ENCODE measurements around the gene STX8. TPM values are rescaled to one million over a fixed set of nuclear protein-coding genes. Genes with fewer than 3 reads are reported as not detected.

STX8 gene
- total RNA-seq, 2 donors from 2014 or later, result 66.8 to 68.8 TPM

DNA sequence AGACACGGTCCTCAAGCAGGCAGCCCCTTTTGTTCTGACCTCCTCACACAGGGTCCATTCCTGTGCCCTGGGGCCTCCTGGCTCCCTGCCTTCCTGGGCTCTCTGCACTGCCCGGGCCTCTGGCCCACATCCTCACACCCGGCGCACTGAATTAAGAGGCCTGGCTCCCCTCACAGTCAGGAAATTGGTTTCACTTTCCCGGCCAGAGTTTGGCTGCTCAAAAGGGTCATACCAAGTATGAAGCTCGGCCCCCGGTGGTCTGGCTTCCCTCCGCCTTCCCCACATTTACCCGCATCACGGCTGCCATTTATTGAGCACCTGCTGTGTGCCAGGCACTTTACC, 334.3 kb downstream of the STX8 start:
- ATAC-seq, result no peak
- no peaks in the 10 kb centered on the region for H3K36me3 Mint-ChIP-seq (ENCODE audit: low read depth)
- H3K27ac Mint-ChIP-seq, result peak overlapping the region; percentile 75
- DNase-seq, result no peak
- H3K27me3 Mint-ChIP-seq, result no peaks in the 10 kb centered on the region
- peaks cover 15% of the 10 kb centered on the region for H3K4me1 Mint-ChIP-seq
- peak overlapping the region; percentile 71 for H3K4me3 Mint-ChIP-seq
- H3K9me3 ChIP-seq (ENCODE audit: control insufficient read depth, low read length, poor library complexity, severe bottlenecking), result no peaks in the 10 kb centered on the region

DNA sequence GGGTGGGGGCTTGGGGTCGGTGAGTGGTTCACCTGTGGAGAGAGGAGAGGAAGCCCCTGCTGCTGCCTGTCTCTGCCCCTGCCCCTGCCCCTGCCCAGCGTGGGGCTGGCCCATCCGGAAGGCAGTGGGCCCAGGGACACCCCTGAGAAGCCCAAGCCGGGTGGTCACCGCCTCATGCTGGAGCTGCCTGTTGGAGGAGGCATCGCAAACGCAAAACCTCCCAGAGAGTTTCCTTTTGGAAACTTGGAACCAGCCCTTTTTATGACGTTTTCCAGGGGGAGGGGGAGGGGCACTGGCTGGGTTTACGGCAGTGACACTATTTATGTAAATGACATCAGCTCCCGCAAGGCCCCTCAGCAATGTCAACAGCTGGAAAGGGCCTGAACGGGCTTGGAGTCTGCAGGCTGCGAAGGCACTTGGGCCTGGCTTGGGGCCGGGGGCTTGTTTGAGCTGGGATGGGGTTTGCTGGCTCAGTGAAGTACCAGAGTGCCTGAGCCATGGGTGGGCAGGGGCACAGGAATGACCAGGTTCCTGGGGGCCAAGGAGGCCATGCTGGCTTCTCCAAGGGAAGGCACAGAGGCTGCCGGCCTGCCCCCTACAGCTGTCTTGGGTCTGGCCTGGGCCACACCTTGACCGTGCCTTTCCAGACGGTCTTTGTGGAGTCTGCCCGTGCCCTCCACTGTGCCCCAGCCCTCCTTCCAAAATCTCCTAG, 334.8 kb downstream of the STX8 start:
- no peak for ATAC-seq
- H3K27ac Mint-ChIP-seq, result no peak overlapping the region

DNA sequence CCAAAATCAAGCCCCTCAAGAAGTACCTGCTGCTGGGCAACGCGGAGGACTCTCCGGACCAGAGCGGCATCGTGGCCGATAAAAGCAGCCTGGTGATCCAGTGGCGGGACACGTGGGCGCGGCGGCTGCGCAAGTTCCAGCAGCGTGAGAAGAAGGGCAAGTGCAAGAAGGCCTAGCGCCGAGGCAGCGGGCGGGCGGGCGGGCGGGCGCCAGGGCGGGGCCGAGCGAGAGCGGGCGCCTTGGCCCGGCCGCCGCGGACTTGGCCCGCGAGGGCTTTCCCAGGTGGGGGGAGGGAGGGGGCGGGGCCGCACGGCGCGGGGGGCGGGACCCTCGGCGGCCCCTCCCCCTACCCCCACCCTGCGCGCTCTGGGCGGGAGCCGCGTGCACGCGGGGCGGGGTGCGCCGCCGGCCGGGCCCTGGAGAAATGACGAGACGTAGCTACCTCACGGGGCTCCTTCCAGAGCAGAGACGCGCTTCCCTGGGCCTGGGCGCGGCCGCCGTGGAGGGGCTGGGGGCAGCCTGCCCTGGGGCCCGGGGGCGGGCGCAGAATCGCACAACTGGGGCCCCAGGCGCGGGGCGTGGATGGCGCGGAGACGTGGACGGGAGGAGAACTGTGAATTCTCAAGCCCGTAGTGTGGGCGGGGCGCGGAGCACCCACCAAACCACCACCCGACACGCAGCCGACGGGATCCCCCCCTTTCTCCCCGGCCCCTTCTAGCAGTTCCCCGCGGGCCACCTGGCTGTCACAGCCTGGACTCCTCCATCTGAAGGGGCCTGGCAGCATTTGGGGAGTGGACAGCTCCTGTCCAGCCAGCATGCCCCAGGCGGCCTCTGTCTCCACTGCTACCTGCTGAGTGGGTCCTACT, 335.6 kb downstream of the STX8 start:
- Mint-ChIP-seq H3K27me3 (no peaks in the 10 kb centered on the region), H3K27ac (peak overlapping the region; percentile 54), H3K4me1 (peaks cover 12% of the 10 kb centered on the region), H3K4me3 (peak overlapping the region; percentile 84), H3K36me3 (ENCODE audit: low read depth) (no peaks in the 10 kb centered on the region)
- no peaks in the 10 kb centered on the region for H3K9me3 ChIP-seq (ENCODE audit: control insufficient read depth, low read length, poor library complexity, severe bottlenecking)
- ATAC-seq (peak; percentile 89), DNase-seq (peak; percentile 59 to 74 (median 68))

More for the DNA sequence above, 334.8 kb downstream of the STX8 start:
- H3K4me1 Mint-ChIP-seq, result peaks cover 13% of the 10 kb centered on the region
- H3K4me3 Mint-ChIP-seq, result peak overlapping the region; percentile 71
- H3K27me3 Mint-ChIP-seq, result no peaks in the 10 kb centered on the region
- H3K36me3 Mint-ChIP-seq (ENCODE audit: low read depth), result no peaks in the 10 kb centered on the region
- no peak for DNase-seq
- no peaks in the 10 kb centered on the region for H3K9me3 ChIP-seq (ENCODE audit: control insufficient read depth, low read length, poor library complexity, severe bottlenecking)

DNA sequence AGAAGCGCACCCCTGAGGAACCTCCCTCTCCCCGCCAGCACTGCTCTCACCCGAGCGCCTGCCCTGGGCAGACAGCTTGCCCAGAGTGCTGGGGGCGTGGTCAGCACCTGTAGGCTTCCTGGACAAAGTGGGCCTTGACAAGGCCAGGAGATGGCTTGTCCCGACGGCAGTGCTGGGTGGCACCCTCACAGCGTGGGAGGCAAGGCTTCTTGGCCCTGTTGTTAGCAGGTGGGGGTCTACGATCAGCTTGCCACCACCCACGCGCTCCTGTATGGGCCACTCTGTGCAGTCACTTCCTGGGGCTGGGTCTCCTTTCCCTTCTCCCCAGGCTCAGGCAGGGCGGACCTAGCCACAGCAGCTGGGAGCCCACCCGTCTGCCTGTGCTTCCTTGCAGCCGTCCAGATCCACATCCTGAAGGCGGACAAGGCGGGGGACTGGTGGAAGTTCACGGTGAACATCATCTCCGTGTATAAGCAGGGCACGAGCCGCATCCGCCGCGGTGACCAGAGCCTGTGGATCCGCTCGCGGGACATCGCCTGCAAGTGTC, 336.3 kb downstream of the STX8 start:
- H3K36me3 Mint-ChIP-seq (ENCODE audit: low read depth), result no peaks in the 10 kb centered on the region
- H3K4me3 Mint-ChIP-seq, result peak overlapping the region; percentile 84
- H3K27ac Mint-ChIP-seq, result peak overlapping the region; percentile 54
- ATAC-seq (peak; percentile 3), DNase-seq (no peak)
- peaks cover 12% of the 10 kb centered on the region for H3K4me1 Mint-ChIP-seq
- H3K9me3 ChIP-seq (ENCODE audit: control insufficient read depth, low read length, poor library complexity, severe bottlenecking), result no peaks in the 10 kb centered on the region
- no peaks in the 10 kb centered on the region for H3K27me3 Mint-ChIP-seq

DNA sequence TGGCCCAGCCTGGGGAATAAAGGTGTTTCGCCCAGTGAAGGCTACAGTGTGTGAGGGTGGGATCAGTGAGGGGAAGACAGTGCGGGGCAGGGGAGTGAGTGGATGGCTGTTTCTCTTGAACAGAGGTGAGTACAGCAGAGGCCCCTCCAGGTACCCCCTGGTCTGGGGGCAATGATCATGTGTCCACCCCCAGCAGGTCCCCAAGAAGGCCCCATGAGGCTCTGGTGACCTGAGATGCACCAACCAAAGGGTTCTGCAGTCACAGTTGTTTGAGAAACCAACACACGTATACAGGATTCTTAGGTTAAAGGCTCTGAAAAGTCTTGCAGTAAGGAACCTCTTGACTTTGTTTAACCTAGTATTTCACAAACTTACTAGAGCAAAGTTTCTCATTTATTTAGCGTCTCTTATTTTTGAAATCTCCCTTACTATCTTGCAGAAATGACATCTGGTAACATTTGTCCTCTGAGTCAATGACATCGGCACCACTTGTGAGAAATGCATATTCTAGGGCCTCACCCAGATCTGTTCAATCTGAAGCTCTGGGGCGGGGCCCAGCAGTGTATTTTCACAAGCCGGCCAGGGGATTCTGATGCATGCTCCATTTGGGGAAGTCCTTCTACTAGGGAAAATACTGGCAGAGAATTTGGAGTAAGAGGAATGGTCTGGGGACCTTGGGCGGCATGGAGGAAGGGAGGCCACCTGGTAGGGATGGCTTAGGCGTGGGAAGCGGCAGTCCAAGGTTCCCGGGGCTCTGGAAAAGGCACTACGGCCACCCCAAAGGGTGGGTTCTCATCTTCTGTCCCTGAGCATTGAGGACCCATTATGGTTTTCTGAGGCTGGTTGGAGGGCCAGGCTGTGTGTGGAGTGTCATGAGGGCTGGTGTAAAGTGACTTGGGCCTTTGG, 337.0 kb downstream of the STX8 start:
- ATAC-seq, result no peak
- H3K9me3 ChIP-seq (ENCODE audit: control insufficient read depth, low read length, poor library complexity, severe bottlenecking), result no peaks in the 10 kb centered on the region
- peak overlapping the region; percentile 54 for H3K27ac Mint-ChIP-seq
- H3K4me1 Mint-ChIP-seq, result peaks cover 12% of the 10 kb centered on the region
- no peak for DNase-seq
- peak overlapping the region; percentile 84 for H3K4me3 Mint-ChIP-seq
- H3K36me3 Mint-ChIP-seq (ENCODE audit: low read depth), result no peaks in the 10 kb centered on the region
- no peaks in the 10 kb centered on the region for H3K27me3 Mint-ChIP-seq

DNA sequence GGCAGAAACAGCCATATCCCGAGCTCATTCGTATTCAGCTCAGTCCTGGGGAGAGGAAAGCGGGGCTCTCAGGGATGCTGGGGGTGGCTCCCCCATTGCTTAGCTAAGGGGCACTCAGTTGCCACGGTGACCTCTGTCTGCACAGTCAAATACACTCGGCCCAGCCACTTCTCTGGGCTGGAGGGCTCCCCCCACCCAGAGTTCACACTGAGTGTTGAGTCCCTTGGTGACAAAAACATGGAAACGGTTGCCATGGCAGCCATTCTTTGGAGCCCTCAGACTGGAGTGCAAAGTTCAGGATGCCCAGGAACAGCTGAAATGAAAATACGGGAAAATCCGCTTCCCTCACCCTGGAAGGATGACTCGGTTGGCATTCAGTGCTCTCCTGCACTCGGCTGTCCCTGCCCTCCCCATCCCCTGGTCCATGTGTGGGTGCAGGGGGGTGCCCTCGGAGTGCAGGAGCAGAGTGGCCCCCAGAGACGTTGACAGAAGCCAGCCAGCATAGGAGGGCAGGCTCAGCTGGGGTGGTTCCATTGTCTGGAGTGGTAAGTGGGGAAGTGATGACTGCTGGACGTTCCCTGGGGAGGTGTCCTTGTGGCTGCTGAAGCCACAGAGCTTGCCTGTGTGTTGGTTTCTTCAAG, 337.8 kb downstream of the STX8 start:
- DNase-seq (no peak), ATAC-seq (no peak)
- H3K9me3 ChIP-seq (ENCODE audit: control insufficient read depth, low read length, poor library complexity, severe bottlenecking), result no peaks in the 10 kb centered on the region
- no peak overlapping the region for H3K27ac Mint-ChIP-seq
- peaks cover 12% of the 10 kb centered on the region for H3K4me1 Mint-ChIP-seq
- H3K27me3 Mint-ChIP-seq, result no peaks in the 10 kb centered on the region
- no peaks in the 10 kb centered on the region for H3K36me3 Mint-ChIP-seq (ENCODE audit: low read depth)
- no peak overlapping the region for H3K4me3 Mint-ChIP-seq

DNA sequence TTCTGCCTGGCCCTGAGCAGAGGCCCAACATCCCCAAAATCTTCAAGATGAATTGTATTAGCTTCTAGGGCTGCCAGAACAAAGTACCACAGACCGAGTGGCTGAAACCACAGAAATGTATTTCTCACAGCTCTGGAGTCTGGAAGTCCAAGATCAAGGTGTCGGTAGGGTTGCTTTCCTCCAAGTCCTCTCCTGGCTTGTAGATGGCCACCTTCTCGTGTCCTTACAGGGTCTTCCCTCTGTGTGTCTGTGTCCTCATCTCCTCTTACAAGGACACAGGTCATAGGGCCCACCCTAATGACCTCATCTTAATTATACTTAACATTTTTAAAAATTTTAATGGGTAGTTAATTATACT, 338.6 kb downstream of the STX8 start:
- no peak overlapping the region for H3K4me3 Mint-ChIP-seq
- DNase-seq, result no peak
- no peak overlapping the region for H3K27ac Mint-ChIP-seq
- no peaks in the 10 kb centered on the region for H3K27me3 Mint-ChIP-seq
- no peaks in the 10 kb centered on the region for H3K36me3 Mint-ChIP-seq (ENCODE audit: low read depth)
- no peaks in the 10 kb centered on the region for H3K9me3 ChIP-seq (ENCODE audit: control insufficient read depth, low read length, poor library complexity, severe bottlenecking)
- ATAC-seq, result no peak
- peaks cover 12% of the 10 kb centered on the region for H3K4me1 Mint-ChIP-seq

DNA sequence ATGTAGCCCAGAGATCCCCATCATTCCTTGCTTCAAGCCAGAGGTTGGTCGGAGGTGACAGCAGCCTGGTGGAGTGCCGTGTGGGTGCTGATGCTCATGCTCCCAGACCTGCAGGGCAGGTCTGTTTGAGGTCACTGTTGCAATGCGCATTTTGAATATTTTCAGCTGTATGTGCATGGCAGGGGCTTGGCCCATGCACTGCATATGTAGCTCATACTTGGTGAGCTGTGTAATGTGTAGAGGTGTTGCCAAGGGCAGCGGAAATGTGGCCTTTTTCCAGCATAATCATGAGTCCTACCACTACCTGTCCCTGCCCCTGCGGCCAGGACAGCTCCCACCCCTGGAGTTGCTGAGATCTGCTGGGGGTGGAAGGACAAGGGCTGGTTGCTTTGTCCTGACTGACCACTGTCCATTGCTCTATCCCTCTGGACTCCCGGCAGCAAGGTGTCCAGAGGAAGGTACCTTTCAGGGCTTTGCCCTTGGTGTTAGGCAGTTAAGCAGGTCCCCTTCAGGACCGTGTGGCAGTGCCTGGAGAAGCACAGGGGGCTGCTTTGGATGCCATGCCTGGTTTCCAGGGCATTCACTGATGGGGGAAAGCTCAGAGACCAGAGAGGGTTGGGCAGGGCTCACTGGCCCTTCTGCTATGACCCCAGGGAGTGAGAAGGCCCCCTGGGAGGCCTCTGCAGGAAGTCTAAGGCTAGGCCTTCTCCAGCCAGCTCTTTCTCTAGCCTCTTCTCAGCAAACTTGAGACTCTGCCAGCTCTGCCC, 339.2 kb downstream of the STX8 start:
- ATAC-seq (no peak), DNase-seq (no peak)
- no peaks in the 10 kb centered on the region for H3K9me3 ChIP-seq (ENCODE audit: control insufficient read depth, low read length, poor library complexity, severe bottlenecking)
- Mint-ChIP-seq H3K27me3 (no peaks in the 10 kb centered on the region), H3K27ac (no peak overlapping the region), H3K36me3 (ENCODE audit: low read depth) (no peaks in the 10 kb centered on the region), H3K4me3 (no peak overlapping the region), H3K4me1 (peaks cover 8% of the 10 kb centered on the region)

DNA sequence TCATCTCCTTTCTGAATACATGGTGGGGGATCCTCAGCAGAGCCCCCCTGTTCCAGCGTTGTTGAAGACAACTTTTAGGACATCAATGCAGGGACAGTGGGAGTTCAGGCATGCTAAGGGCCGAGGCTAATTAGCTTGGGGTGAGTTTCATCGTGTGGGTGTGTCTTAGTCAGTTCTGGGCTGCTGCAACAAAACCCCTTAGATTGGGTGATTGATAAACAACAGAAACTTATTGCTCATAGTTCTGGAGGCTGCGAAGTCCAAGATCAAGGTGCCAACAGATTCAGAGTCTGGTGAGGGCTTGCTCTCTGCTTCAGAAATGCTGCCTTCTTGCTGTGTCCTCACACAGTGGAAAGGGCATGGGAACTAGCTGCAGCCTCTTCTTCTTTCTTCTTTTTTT, 340.3 kb downstream of the STX8 start:
- H3K27ac Mint-ChIP-seq, result no peak overlapping the region
- no peak overlapping the region for H3K4me3 Mint-ChIP-seq
- no peaks in the 10 kb centered on the region for H3K9me3 ChIP-seq (ENCODE audit: control insufficient read depth, low read length, poor library complexity, severe bottlenecking)
- no peaks in the 10 kb centered on the region for H3K27me3 Mint-ChIP-seq
- ATAC-seq (no peak), DNase-seq (no peak)
- peaks cover 6% of the 10 kb centered on the region for H3K4me1 Mint-ChIP-seq
- no peaks in the 10 kb centered on the region for H3K36me3 Mint-ChIP-seq (ENCODE audit: low read depth)

DNA sequence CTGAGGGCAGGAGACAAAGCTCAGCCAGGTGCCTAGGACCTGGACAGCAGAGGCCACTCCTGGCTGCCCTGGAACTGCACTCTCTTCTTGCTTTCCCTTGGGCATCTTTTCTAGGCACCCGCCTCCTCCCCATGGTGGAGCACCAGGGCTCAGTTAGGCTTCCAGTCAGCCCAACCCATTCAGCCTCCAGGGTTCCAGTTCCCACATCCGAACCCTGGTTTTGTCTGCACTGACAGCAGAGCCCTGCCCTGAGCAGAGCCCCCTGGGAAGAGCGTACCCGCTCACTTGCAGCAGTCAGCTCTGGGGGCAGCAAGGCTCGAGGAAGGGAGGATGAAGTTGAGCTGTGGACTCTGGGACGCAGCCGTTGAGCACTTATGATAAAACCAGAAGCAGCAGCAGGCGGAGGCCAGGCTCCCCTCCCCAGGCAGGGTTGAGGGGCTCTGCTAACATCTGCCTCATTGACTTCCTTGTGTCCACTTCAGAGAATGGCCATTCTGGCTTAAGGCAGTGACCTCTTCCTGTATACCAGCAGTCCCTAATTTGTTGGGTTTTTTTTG, 341.2 kb downstream of the STX8 start:
- DNase-seq (no peak), ATAC-seq (no peak)
- H3K9me3 ChIP-seq (ENCODE audit: control insufficient read depth, low read length, poor library complexity, severe bottlenecking), result no peaks in the 10 kb centered on the region
- H3K4me3 Mint-ChIP-seq, result no peak overlapping the region
- no peaks in the 10 kb centered on the region for H3K27me3 Mint-ChIP-seq
- H3K27ac Mint-ChIP-seq, result no peak overlapping the region
- H3K4me1 Mint-ChIP-seq, result peaks cover 6% of the 10 kb centered on the region
- H3K36me3 Mint-ChIP-seq (ENCODE audit: low read depth), result no peaks in the 10 kb centered on the region

DNA sequence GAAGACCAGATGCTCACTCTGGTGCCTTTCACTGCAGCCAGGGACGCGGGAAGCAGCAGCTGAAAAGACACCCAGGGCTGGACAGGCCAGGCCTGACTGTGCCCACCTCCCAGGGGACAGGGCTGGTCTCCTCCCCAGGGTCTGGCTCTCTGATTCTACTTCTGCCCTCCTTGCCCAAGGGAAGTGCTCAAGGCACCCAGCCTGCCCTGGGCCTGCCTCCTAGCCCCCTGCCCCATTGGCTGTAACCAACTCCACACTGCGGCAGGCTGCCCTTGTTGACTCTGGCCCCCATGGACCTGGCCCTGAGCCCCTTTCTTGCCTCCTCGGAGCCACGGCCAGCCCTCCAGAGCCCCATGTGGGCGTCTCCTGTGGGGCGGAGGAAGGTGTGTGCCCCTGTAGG, 341.9 kb downstream of the STX8 start:
- Mint-ChIP-seq H3K4me3 (no peak overlapping the region), H3K27ac (no peak overlapping the region)

DNA sequence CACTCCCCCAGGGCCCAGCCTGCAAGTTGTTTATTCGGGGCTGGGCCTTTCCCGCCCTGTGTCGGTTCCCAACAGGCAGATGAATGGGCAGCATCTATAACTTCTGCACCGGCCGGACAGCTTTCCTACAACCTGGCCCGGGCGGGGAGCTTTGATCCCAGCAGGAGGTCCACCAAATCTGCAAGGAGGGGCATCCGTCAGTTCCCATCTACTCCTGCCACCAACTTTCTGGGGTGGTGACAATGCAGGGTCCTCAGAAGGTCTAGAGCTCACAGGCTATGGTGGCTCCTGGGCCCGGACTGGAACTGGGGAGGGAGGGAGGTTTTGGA, 342.4 kb downstream of the STX8 start:
- H3K27ac Mint-ChIP-seq, result no peak overlapping the region
- ATAC-seq (no peak), DNase-seq (no peak)
- no peaks in the 10 kb centered on the region for H3K36me3 Mint-ChIP-seq (ENCODE audit: low read depth)
- no peak overlapping the region for H3K4me3 Mint-ChIP-seq
- H3K4me1 Mint-ChIP-seq, result peaks cover 3% of the 10 kb centered on the region
- H3K27me3 Mint-ChIP-seq, result no peaks in the 10 kb centered on the region
- H3K9me3 ChIP-seq (ENCODE audit: control insufficient read depth, low read length, poor library complexity, severe bottlenecking), result no peaks in the 10 kb centered on the region

More for the DNA sequence above, 341.9 kb downstream of the STX8 start:
- DNase-seq (no peak), ATAC-seq (no peak)
- Mint-ChIP-seq H3K27me3 (no peaks in the 10 kb centered on the region), H3K4me1 (peaks cover 5% of the 10 kb centered on the region), H3K36me3 (ENCODE audit: low read depth) (no peaks in the 10 kb centered on the region)
- H3K9me3 ChIP-seq (ENCODE audit: control insufficient read depth, low read length, poor library complexity, severe bottlenecking), result no peaks in the 10 kb centered on the region

All from T-helper 17 cell (primary cell).